Fibroblast of villous mesenchyme (primary cell): ENCODE results near the gene TUBGCP6. TPM values are rescaled to one million over a fixed set of nuclear protein-coding genes. Genes with fewer than 3 reads are reported as not detected.

Experiments used
- DNase-seq: peaks from one replicate; pipeline ENCODE4 v3.0.0-alpha.2; 2010; ENCODE audit warnings: low read depth
- H3K4me3 ChIP-seq: 2 replicates; pipeline ENCODE4 v1.5.1; 2011; ENCODE audit warnings: low read depth, mild to moderate bottlenecking, low read length
- total RNA-seq: library from RNA; depleted of rRNA; stranded (reverse); fragments of >200 nt; gene quantifications from 2 replicates; pipeline ENCODE4 v1.2.3, GENCODE V29; 2012
- TF ChIP-seq, protein P1 (sequence below): IDR thresholded peaks from 2 replicates; pipeline ENCODE4 v1.5.1; 2012; ENCODE audit warnings: low read depth, mild to moderate bottlenecking, low read length; ENCODE audit not compliant: insufficient read depth

The TUBGCP6 gene
- total RNA-seq, 1 donor, result 32.4 TPM

DNA sequence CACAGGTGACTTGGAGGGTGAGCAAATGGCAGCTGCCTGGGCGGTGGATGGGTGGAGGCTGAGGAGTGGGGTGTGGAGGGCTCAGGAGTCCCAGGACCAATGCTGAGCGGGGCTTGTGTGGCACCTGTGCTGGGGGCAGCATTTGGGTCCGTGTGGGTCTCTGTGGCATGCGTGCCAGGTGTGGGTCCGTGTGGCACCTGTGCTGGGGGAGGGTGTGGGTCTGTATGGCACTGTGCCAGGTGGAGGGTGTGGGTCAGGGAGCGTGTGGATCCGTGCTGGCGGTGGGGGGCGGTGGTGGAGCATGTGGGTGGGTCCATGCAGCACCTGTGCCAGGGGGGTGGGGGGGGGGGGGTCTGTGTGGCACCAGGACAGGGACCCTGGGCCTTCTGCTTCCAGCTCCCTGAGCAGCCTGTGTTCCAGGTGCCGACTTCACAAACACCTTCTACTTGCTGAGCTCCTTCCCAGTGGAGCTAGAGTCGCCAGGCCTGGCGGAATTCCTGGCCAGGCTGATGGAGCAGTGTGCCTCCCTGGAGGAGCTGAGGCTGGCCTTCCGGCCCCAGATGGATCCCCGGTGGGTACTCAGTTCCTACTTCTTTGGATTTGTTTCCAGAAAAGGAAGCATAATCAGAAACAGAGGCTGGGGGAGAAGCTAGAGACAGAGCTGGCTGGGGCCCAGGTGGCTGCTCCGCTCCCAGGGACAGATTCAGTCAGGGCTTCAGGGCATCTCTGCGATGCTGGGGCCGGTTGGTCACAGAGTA is 29.3 kb downstream of the TUBGCP6 start:
- no peak for DNase-seq
- TF ChIP-seq, protein P1, sequence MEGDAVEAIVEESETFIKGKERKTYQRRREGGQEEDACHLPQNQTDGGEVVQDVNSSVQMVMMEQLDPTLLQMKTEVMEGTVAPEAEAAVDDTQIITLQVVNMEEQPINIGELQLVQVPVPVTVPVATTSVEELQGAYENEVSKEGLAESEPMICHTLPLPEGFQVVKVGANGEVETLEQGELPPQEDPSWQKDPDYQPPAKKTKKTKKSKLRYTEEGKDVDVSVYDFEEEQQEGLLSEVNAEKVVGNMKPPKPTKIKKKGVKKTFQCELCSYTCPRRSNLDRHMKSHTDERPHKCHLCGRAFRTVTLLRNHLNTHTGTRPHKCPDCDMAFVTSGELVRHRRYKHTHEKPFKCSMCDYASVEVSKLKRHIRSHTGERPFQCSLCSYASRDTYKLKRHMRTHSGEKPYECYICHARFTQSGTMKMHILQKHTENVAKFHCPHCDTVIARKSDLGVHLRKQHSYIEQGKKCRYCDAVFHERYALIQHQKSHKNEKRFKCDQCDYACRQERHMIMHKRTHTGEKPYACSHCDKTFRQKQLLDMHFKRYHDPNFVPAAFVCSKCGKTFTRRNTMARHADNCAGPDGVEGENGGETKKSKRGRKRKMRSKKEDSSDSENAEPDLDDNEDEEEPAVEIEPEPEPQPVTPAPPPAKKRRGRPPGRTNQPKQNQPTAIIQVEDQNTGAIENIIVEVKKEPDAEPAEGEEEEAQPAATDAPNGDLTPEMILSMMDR, result no peak
- no peak overlapping the region for H3K4me3 ChIP-seq

GRCh38 chr22:50213263-50213662 is 31.6 kb downstream of the TUBGCP6 start:
- TF ChIP-seq, protein P1, result no peak
- no peak for DNase-seq
- no peak overlapping the region for H3K4me3 ChIP-seq

GRCh38 chr22:50211147-50211546 is 33.7 kb downstream of the TUBGCP6 start:
- TF ChIP-seq, protein P1, result no peak
- no peak overlapping the region for H3K4me3 ChIP-seq
- no peak for DNase-seq

GRCh38 chr22:50210378-50211139 is 34.3 kb downstream of the TUBGCP6 start:
- TF ChIP-seq, protein P1, result no peak
- DNase-seq, result no peak
- H3K4me3 ChIP-seq, result no peak overlapping the region

GRCh38 chr22:50209893-50210292 is 34.9 kb downstream of the TUBGCP6 start:
- H3K4me3 ChIP-seq, result no peak overlapping the region
- peak; percentile 67 for DNase-seq
- TF ChIP-seq, protein P1, result peak; percentile 88

GRCh38 chr22:50208939-50209892 is 35.6 kb downstream of the TUBGCP6 start:
- TF ChIP-seq, protein P1, result no peak
- no peak overlapping the region for H3K4me3 ChIP-seq
- no peak for DNase-seq
